Measurements from ENCODE around the gene MED28. TPM values are rescaled to one million over a fixed set of nuclear protein-coding genes. Genes with fewer than 3 reads are reported as not detected.
"Not testable (repeated sequence)": the region's sequence is repeated elsewhere in the genome, so short reads cannot be mapped to it uniquely, and the experiment has no call there.

Gene MED28, protein sequence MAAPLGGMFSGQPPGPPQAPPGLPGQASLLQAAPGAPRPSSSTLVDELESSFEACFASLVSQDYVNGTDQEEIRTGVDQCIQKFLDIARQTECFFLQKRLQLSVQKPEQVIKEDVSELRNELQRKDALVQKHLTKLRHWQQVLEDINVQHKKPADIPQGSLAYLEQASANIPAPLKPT
- 8.9 and 11.7 TPM in 2 replicates for total RNA-seq

DNA sequence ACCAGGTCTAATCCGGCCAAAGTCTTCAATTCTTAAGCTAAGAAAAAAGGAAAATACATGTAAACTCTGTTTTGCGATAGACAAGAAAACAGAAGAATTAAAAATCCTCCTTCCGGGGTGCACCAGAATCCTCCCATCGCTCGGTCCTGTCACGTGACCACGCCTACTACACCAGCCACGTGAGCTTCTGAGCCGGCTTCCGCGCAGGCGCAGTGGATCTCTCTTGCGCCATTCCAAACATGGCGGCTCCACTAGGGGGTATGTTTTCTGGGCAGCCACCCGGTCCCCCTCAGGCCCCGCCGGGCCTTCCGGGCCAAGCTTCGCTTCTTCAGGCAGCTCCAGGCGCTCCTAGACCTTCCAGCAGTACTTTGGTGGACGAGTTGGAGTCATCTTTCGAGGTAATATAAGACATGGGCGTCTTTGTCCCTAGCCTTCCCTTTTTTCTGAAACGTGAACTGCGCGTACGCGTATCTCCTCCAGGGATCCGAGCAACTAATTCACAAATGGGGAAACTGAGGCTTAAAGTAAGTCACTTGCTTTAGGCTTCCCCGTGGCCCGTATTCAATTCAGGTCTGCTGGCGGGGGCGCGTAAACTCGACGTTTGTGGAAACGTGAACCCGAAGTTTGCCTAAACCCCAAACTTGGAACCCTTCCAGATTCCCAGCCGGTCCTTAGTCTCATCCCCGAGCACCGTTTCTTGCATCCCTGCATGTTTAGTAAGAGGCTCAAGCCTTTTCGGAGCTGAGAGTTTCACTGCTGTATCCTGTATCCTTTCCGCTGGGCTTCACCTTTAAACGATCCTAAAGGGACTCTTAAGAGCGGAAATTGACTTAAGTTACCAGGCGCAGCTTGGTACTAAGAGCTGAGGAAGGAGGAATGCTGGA lies at the start of gene MED28:
TSS of gene MED28 (plus strand) at position 226 of the 884 bp plus-strand sequence. CDS start at position 240, 14 bp downstream.
- peak; percentile 89 for DNase-seq (ENCODE audit: low read depth)

DNA sequence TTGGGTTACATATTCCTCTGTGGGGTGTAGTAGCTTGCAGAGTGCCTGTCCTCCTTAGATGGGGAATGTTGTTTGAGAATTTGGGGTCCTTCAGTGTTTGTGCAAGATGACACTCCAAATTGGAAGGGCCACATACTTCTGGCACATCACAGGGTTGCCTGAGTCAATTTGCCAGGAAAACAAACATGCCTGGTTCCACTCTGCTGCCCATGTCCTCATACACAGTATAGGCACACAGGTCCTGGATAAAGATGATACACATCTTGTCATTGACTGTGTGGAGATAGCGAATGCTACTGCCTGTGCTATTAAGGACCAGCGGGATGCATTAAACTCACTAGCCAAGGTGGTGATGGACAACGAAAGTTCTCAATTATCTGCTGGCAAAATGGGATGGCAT lies 48.6 kb upstream of the MED28 start:
- DNase-seq (ENCODE audit: low read depth): no peak

DNA sequence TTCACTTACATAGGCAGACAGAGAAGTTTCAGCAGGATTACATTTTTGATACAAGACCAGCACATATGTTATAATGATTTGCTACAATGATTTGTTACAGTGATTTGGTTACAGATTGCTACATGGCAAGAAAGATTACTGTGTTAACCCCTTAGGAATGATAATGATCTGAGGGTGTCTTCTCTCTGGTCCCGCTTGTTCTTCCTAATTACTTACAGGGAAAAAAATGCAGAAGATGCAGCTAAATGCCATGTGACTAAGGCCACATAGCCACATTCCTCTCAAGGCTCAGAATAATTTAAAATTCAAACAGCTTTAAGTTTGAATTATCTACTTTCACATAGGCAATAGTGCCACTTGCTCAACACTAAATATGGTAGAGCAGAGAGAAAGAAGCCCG lies 47.2 kb upstream of the MED28 start:
- DNase-seq (ENCODE audit: low read depth): no peak

- no peak for DNase-seq (ENCODE audit: low read depth)
Observed at GRCh38 chr4:17574206-17574605, 40.2 kb upstream of the MED28 start.

GRCh38 chr4:17575177-17575576 lies 39.3 kb upstream of the MED28 start:
- not testable (repeated sequence) for DNase-seq (ENCODE audit: low read depth)

DNA sequence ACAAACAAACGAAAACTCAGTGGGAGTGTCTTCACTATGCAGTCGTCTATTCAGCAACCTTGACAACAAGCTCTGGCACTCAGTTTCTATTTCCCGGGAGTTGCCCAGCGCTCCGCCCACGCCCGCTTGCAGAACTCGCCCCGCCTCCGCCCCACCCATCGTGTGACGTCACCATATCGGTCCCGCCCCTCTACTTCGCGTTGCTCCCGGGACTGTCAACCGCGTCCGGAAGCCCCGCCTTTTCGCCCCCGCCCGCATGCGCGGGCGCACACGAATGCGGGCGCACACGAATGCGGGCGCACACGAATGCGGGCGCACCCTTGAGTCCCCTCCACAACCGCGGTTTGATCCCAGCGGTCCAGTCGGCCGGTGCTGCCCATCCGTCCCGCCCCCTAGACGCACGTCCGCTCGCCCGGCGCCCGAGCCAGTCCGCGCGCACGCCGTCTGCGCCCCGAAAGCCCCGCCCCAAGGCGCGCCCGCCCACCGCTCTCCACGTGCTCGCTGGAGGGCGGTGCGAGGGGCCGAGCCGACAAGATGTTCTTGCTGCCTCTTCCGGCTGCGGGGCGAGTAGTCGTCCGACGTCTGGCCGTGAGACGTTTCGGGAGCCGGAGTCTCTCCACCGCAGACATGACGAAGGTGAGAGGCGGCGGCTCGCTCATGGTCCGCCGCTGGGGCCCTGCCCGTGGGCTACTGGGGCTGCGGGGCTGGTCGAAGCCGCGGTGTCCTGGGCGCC lies 37.3 kb upstream of the MED28 start, which contains the start of gene LAP3:
TSS of gene LAP3 (plus strand) at position 267 of the 733 bp plus-strand sequence. CDS start at position 535, 268 bp downstream.
- DNase-seq (ENCODE audit: low read depth): peak; percentile 96

- peak; percentile 11 for DNase-seq (ENCODE audit: low read depth)
Observed at GRCh38 chr4:17577665-17578481, 36.6 kb upstream of the MED28 start.

DNA sequence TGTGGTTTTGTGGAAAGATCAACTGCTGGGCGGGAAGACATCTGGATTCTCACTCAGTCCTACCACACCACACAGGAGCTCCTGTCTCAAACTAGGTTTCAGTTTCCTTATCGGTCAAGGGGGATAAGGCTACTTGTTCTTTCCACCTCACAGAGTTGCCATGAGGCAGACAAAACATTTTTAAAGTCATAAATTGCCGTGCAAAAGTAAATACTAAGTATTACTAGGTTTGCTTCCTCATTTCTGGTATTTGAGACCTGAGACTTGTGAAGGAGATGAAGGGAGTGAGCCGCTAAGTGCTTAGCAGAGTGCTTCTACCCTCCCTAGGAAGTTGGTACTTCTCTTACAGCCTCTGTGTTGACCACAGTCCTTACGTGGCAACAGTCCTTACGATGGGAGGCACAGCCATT lies 36.0 kb upstream of the MED28 start:
- DNase-seq (ENCODE audit: low read depth): no peak

GRCh38 chr4:17580969-17581368 lies 33.5 kb upstream of the MED28 start:
- no peak for DNase-seq (ENCODE audit: low read depth)

- DNase-seq (ENCODE audit: low read depth): no peak
Observed at GRCh38 chr4:17583276-17583675, 31.2 kb upstream of the MED28 start.

DNA sequence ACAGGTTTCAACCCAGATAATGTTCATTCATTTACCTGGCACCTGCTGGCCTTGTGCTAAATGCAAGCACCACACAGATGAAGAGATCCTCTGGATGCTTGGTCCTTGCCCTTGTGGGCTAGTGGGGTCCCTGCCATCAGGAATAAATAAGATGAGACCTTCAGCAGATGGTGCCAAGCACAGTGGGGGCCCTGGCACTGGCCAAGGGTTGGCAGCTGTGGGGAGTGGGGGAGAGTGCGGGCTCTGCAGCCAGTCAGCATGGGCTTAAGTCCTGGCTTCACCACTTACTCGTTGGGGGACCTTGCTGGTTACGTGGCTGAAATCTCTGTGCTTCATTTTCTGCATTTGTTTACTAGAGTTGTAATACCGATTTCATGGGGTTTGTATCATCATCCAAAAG lies 30.5 kb upstream of the MED28 start:
- no peak for DNase-seq (ENCODE audit: low read depth)

DNA sequence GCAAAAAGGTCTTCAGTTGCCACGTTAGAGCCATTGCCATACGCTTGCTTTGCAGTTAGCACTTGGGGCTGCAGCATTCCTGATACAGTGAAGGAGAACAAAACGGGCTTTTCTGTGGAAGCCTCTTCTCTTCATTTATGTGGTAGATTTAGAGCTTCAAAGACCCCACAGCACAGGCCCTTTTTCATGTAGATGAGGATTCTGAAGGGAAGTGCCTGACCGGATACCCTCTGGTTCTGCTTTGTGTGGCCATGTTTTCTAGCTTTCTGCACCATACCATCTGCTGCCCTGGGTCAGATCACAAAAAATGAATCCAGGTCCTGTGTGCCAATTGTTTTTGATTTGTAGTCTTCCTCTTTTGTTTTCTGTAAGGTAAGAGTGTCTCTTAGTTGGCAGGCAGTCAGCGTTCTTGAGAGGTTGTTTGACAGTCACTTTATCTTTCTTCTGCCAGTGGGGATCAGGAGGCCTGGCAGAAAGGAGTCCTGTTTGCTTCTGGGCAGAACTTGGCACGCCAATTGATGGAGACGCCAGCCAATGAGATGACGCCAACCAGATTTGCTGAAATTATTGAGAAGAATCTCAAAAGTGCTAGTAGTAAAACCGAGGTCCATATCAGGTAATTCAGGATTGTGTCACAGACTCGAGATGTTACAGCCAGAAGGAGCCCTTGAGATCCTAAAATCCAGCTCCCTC lies 29.8 kb upstream of the MED28 start:
- no peak for DNase-seq (ENCODE audit: low read depth)

DNA sequence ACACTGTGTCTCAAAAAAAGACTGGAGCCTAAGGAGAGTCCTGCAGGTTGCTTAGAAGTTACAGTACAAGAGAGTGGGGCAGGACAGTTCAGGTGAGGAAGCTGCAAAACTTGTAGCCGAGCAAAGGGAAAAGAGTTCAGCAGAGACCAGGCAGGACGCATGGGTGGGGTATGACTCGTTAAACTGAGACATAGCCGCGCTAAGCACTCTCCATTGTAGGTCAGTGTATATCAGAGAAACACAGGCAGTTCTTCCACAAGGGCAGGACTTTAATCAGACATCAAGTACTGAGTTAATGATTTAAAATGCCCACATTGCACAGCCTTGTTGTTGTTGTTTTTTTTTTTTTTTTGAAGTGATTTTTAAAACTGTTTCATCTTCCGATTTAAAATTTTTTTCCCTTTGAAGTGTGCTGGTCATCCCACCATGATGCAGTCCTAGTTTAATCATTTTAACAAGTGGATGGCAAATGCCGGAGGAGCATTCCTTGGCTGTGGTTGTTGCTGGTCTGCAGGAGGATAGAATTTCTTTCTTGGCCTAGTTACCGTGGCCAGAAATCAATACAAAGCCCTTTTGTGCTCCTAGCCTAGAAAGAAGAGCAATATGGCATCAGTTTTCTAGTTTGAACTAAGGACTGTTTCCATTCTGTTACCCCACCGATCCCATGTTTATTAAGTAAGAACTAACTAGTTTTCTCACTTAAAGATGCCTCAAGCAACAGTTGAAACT lies 27.2 kb upstream of the MED28 start:
- no peak for DNase-seq (ENCODE audit: low read depth)

- DNase-seq (ENCODE audit: low read depth): no peak
Observed at GRCh38 chr4:17589355-17589754, 25.1 kb upstream of the MED28 start.

DNA sequence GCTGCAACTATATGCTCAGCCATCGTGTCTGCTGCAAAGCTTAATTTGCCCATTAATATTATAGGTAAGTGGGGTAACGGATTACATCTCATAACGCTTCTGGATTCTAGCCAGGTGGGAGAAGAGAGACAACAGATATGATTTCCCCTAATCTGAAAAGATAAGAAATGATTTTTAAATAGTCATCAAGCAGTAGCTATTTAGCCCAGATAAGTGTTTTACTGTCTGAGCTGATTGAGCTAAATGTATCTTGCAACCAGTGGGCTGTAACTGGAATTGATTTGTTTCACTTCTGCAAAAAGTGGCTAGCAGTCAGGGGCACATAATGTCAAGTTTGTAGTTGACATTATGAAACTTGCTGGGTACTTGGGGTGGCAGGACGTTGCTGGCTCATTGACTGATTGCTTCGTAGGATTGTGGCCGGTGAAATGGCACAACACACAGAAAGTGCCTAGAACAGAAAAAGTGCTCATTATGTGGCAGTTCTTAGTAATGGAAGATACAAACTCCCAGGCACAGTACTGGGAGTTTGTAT lies 18.9 kb upstream of the MED28 start:
- no peak for DNase-seq (ENCODE audit: low read depth)

- DNase-seq (ENCODE audit: low read depth): peak; percentile 18
Observed at GRCh38 chr4:17597517-17597916, 16.9 kb upstream of the MED28 start.

GRCh38 chr4:17599826-17600225 lies 14.6 kb upstream of the MED28 start:
- no peak for DNase-seq (ENCODE audit: low read depth)

GRCh38 chr4:17605236-17605635 lies 9.2 kb upstream of the MED28 start:
- DNase-seq (ENCODE audit: low read depth): no peak

DNA sequence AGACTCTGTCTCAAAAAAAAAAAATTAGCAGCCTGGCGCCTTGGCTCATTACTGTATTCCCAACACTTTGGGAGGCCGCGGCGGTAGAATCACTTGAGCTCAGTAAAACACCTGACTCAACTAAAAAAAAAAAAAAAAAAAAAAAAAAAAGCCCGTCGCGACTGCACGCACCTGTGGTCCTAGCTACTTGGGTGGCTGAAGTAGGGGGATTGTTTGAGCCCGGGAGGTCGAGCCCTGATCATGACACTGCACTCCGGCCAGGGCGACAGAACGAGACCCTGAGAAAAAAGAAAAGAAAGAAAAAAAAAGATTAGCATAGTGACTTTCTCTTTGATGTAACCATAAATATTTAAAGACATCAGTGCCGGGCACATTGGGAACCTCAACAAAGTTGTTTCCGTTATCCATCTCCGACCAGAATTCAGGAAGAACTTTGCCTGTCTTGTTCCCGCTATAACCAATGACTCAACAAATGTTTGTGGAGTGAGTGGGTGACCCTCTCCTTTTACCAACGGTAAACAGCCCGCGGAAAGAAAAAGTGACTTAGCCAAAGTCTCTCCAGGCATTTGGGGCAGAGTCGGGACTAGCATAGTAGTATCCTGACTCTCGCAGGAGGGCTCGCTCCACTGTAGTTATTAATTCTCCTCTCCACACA lies 553 bp upstream of the MED28 start:
- DNase-seq (ENCODE audit: low read depth): peak; percentile 82

Measured in renal cortical epithelial cell (primary cell).